GM18498 (cell line): ENCODE data around the gene ACOT2.
A peak's percentile ranks its signal among the peaks of the same experiment; 100 is the strongest.
"Not testable (repeated sequence)": the region's sequence is repeated elsewhere in the genome, so short reads cannot be mapped to it uniquely, and the experiment has no call there.

Source experiments
- ATAC-seq: cut with Tn5 transposase; IDR thresholded peaks from one replicate; pipeline ENCODE4 v1.9.1; 2021; ENCODE audit warnings: mild to moderate bottlenecking, moderate library complexity; ENCODE audit not compliant: unreplicated experiment

ACOT2 gene, protein sequence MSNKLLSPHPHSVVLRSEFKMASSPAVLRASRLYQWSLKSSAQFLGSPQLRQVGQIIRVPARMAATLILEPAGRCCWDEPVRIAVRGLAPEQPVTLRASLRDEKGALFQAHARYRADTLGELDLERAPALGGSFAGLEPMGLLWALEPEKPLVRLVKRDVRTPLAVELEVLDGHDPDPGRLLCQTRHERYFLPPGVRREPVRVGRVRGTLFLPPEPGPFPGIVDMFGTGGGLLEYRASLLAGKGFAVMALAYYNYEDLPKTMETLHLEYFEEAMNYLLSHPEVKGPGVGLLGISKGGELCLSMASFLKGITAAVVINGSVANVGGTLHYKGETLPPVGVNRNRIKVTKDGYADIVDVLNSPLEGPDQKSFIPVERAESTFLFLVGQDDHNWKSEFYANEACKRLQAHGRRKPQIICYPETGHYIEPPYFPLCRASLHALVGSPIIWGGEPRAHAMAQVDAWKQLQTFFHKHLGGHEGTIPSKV

DNA sequence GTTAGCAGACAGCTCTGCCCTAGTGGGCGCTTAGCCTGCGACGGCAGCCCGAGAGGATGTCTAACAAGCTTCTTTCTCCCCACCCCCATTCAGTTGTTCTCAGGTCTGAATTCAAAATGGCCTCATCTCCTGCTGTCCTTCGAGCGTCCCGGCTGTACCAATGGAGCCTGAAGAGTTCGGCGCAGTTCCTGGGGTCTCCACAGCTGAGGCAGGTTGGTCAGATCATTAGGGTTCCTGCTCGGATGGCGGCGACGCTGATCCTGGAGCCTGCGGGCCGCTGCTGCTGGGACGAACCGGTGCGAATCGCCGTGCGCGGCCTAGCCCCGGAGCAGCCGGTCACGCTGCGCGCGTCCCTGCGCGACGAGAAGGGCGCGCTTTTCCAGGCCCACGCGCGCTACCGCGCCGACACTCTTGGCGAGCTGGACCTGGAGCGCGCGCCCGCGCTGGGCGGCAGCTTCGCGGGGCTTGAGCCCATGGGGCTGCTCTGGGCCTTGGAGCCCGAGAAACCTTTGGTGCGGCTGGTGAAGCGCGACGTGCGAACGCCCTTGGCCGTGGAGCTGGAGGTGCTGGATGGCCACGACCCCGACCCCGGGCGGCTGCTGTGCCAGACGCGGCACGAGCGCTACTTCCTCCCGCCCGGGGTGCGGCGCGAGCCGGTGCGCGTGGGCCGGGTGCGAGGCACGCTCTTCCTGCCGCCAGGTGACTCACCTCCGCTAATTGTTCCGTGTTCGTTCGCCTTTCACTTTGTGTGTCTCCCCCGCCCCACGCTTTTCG, at the start of gene ACOT2:
Gene ACOT2, plus strand, starts transcription at position 29 of the 774 bp plus-strand sequence. Its CDS starts 28 bp downstream, at position 57.
- peak; percentile 63 for ATAC-seq

- ATAC-seq = no peak
These were observed 47.8 kb upstream of the ACOT2 start for GRCh38 chr14:73521229-73521628.

GRCh38 chr14:73524493-73524892, 44.5 kb upstream of the ACOT2 start:
- no peak for ATAC-seq

GRCh38 chr14:73526036-73526984, 42.7 kb upstream of the ACOT2 start:
- no peak for ATAC-seq

DNA sequence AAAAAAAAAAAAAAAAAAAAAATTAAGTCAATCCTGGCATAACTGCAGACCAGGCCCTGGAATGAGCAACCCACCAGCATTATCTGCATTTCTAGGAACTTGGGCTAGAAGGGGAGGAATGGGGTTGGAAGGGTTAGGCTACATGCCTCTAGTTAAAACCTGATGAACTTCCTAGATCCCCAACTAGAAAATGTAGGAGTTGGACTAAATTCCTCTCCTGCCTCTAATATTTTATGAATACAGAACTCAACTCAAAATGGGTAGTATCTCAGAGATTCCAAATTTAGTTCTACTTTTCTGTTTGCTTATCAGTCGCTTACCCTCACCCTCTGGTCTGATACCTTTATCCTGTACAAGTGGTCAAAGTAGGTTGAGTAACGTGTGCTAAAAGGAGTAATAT, 39.7 kb upstream of the ACOT2 start:
- ATAC-seq = not testable (repeated sequence)

GRCh38 chr14:73531971-73532370, 37.0 kb upstream of the ACOT2 start:
- not testable (repeated sequence) for ATAC-seq

DNA sequence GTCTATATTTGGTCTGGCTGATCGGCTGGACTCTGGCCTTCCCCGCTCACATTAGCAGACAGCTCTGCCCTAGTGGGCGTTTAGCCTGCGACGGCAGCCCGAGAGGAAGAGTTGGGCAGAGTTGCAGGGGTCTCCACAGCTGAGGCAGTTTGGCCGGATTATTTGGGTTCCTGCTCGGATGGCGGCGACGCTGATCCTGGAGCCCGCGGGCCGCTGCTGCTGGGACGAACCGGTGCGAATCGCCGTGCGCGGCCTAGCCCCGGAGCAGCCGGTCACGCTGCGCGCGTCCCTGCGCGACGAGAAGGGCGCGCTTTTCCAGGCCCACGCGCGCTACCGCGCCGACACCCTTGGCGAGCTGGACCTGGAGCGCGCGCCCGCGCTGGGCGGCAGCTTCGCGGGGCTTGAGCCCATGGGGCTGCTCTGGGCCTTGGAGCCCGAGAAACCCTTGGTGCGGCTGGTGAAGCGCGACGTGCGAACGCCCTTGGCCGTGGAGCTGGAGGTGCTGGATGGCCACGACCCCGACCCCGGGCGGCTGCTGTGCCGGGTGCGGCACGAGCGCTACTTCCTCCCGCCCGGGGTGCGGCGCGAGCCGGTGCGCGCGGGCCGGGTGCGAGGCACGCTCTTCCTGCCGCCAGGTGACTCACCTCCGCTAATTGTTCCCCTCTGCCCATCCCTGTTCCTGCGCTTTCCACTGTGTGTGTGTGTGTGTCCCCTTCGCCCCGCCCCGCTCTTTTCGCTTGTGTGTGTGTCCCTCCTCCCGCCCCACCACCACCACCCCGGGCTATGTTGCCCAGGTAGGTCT, 31.6 kb upstream of the ACOT2 start:
- ATAC-seq = not testable (repeated sequence)

DNA sequence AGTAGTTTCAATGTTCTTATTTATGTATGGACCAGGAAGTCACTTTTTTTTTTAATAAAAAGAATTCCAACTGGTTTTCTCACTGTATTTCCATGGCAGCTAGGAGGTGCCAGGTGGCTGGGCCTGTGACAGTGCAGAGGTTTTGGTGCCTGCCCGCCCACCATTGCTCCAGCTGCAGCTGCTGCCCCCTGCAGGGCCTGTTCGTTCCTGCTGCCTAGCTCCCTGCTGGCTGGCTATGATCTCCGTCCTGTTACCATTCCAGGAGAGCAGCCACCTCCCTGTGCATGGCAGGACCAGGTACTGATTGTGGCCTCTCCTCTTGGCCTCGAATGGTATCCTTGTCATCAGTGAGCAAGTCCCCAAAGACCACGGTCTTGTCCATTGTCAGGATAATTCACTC, 30.0 kb upstream of the ACOT2 start:
- peak; percentile 72 for ATAC-seq

DNA sequence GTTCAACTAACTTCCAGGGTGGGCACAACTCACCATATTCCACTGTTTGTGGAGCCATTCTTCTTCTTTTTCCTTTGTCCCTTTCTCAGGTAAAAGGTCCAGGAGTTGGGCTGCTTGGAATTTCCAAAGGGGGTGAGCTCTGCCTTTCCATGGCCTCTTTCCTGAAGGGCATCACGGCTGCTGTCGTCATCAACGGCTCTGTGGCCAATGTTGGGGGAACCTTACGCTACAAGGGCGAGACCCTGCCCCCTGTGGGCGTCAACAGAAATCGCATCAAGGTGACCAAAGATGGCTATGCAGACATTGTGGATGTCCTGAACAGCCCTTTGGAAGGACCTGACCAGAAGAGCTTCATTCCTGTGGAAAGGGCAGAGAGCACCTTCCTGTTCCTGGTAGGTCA, 26.1 kb upstream of the ACOT2 start:
- ATAC-seq = not testable (repeated sequence)

GRCh38 chr14:73545353-73545752, 23.7 kb upstream of the ACOT2 start:
- ATAC-seq = not testable (repeated sequence)

GRCh38 chr14:73549097-73549496, 19.9 kb upstream of the ACOT2 start:
- not testable (repeated sequence) for ATAC-seq

GRCh38 chr14:73549889-73550524, 19.0 kb upstream of the ACOT2 start:
- ATAC-seq = not testable (repeated sequence)

- ATAC-seq = no peak
These were observed 15.2 kb upstream of the ACOT2 start for GRCh38 chr14:73553845-73554244.

DNA sequence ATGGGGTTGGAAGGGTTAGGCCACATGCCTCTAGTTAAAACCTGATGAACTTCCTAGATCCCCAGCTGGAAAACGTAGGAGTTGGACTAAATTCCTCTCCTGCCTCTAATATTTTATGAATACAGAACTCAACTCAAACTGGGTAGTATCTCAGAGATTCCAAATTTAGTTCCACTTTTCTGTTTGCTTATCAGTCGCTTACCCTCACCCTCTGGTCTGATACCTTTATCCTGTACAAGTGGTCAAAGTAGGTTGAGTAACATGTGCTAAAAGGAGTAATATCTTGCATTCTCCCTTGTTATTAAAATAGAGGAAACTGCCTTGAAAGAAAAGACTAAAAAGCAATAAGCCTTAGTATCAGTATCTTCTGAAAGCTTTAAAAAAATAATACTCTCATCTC, 11.8 kb upstream of the ACOT2 start:
- ATAC-seq = not testable (repeated sequence)

DNA sequence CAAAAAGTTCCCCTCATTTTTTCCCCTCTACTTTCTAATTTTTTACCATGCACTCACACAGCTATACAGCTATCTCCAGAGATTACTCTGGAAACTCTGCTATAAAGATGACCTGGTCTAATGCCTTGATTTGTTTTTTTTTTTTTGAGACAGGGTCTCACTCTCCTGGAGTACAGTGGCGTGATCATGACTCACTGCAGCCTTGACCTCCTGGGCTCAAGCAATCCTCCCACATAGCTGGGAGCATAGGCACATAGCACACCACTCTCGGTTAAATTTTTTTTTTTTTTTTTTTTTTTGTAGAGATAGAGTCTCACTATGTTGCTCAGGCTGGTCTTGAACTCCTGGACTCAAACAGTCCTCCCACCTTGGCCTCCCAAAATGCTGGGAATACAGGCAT, 10.8 kb upstream of the ACOT2 start:
- not testable (repeated sequence) for ATAC-seq

DNA sequence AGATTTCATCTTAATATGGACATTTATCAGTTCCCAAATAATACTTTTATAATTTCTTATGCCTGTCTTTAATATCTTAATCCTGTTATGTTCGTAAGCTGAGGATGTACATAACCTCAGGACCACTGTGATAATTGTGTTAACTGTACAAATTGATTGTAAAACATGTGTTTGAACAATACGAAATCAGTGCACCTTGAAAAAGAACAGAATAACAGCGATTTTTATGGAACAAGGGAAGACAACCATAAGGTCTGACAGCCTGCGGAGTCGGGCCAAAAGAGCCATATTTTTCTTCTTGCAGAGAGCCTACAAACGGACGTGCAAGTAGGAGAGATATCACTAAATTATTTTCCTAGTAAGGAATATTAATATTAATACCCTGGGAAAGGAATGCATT, 6.8 kb upstream of the ACOT2 start:
- ATAC-seq = not testable (repeated sequence)

- not testable (repeated sequence) for ATAC-seq
These were observed 6.3 kb upstream of the ACOT2 start for GRCh38 chr14:73562696-73563095.

- not testable (repeated sequence) for ATAC-seq
These were observed 2.6 kb upstream of the ACOT2 start for GRCh38 chr14:73566431-73566830.

GRCh38 chr14:73566935-73567334, 2.1 kb upstream of the ACOT2 start:
- not testable (repeated sequence) for ATAC-seq
